HG02981 (cell line): ENCODE results near the gene PRLHR.

Source experiments
- ATAC-seq: cut with Tn5 transposase; IDR thresholded peaks from one replicate; pipeline ENCODE4 v1.9.1; 2021; ENCODE audit warnings: mild to moderate bottlenecking, moderate library complexity; ENCODE audit not compliant: unreplicated experiment

Gene PRLHR

DNA sequence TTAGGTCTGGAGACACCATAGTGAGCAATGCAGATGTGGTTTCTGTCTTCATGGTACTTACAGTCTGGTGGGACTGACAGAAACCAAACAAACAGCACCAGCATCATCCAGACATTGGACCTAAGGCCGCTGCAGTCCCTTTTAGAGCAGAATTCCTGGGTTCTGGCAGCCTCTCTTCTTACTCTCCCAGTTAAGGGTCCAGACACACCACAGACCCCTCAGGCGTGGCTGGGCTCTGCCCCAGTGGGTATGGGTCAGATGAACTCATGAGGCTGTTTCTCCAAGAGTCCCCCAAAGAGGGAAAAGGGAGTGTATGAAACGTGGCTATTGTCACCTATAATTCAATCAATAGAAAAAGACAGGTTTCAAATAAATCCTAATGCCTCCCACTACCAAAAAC is 31.3 kb downstream of the PRLHR start:
- ATAC-seq, result no peak

GRCh38 chr10:118563373-118563890 is 32.0 kb downstream of the PRLHR start:
- no peak for ATAC-seq

- no peak for ATAC-seq
Observed at GRCh38 chr10:118562851-118563250, 32.6 kb downstream of the PRLHR start.

DNA sequence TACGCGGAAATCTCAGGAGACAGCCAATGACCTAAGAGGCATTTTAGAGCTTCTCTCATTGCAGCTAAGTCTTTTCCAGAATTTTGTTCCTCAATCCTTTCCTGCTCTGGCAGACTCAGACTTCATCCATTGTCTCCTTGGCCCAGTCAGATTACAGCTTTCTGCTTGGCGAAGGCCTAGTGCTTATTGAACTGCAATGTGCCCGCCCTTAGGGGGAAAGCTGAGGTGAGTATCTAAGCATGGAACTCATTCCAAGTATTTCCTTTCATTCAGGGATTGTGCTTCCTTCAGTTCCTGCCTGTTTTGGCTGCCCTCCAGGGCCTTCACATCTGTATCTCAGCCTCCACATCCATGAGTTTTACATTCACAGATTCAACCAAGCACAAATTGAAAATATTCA is 37.5 kb downstream of the PRLHR start:
- ATAC-seq, result no peak

GRCh38 chr10:118551535-118552100 is 43.8 kb downstream of the PRLHR start:
- no peak for ATAC-seq

DNA sequence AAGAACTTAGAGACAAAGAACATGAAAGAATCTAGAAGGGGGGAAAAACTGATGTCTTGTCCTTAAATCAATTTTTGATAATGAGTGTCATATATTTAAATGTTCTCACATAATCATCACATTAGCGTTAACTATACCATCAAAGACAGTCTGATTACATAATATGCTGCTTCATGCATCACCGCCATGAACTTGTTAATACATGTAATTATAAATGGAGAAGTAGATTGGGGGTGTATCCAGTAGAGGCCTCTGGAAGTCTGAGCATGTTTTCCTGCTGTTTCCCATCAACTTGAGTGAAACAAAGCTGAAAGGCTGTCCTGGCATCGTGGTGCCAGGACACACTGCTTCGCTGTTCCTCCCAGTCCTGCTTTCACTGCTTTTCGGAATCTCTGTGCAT is 48.2 kb downstream of the PRLHR start:
- ATAC-seq, result no peak

- no peak for ATAC-seq
Observed at GRCh38 chr10:118546479-118546878, 49.0 kb downstream of the PRLHR start.

GRCh38 chr10:118545381-118545780 is 50.1 kb downstream of the PRLHR start:
- no peak for ATAC-seq

GRCh38 chr10:118544401-118544948 is 51.0 kb downstream of the PRLHR start:
- no peak for ATAC-seq

DNA sequence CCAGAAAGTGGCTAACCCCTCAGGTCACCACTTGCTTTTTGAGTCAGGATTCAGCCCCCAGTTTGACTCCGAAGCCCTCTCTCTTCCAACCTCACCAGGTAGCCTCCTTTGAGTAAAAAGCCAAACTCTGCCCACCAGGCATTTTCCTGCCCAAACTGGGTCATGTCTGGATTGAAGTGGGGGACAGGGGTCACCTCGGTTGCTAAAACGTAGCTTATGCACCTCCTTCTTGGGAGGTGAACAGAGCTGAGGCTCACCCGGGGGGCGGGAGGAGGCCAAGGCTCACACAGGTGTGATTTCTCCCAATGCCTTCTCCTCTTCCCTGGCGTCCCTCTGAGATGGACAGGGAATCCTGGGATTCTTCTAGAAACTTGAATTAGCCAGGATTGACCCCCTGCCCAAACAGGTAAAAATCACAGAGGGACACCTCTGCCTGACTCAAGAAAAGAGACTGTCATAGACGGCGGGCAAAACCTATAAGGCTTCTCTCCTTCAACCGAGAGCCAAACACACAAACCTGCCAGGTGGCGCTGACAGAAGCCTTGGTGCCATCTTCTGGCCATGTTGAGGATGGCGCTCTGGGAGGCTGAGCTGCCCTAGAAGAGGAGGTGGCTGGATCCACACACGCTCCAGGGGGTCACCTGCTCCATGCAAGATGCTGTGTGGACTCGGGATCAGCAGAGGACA is 51.6 kb downstream of the PRLHR start:
- peak; percentile 82 for ATAC-seq

- ATAC-seq, result no peak
Observed at GRCh38 chr10:118542745-118543144, 52.7 kb downstream of the PRLHR start.

DNA sequence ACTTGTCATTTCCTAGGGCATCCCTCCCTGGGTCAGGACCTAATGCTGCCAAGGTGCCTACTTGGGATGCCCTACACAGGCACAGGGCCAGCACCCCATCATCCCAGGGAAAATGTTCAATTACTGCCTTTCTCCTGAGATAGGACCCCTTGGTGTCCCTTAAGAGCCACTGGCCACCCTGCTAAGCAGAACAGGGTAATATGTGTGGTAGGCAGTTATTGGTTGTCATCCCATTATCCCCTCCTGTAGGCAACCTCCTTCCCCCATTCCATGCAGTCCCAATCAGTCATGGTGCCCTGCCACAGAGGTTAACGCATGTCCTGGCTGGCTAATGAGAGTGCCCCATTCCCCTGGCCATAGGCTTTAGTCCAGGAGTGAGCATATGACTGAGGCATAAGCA is 53.2 kb downstream of the PRLHR start:
- no peak for ATAC-seq

DNA sequence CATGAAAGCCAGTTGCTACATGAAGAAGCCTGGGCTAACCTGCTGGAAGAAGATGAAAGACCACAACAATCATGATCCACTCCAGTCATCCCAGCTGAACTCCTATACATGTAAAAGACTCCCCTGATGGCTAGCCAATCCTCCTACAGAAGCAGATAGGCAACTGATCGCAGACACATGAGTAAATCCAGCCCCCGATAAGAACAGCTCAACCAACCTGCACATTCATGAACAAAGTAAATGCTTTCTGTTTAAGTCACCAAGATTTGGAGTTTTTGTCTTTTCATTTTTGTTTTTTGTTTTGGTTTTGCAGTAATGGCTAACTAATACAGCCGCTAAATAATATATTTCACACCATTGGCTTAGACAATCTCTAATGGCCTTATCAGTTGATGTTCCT is 53.7 kb downstream of the PRLHR start:
- ATAC-seq, result no peak
